H1 (cell line): ENCODE measurements around the gene PTP4A1. TPM values are rescaled to one million over a fixed set of nuclear protein-coding genes. Genes with fewer than 3 reads are reported as not detected.

Experiments used
- CTCF ChIA-PET: fragments of 300-600 bp; sonication (Branson Sonifier 250); formaldehyde crosslinking; loops from one replicate; lab custom pipeline; 2021; ENCODE audit not compliant: partially characterized antibody; lab: Charles Lee
- POLR2A ChIA-PET: fragments of 300-600 bp; sonication (Branson Sonifier 250); formaldehyde crosslinking; loops from one replicate; lab custom pipeline; 2021; ENCODE audit warnings: inconsistent platforms; ENCODE audit not compliant: partially characterized antibody; lab: Charles Lee
- DNase-seq, 2 experiments: peaks; one replicate each; pipeline versions ENCODE4 v3.0.0 to v3.0.0-alpha.2; 2010 to 2022; ENCODE audit warnings: low spot score in 2 of 2, low read depth in 1 of 2, mixed read lengths in 1 of 2
- FAIRE-seq: peaks from 2 replicates; lab custom pipeline; 2011; peaks lifted over from hg19 to GRCh38; lab: Jason Lieb, UNC
- H2AFZ ChIP-seq: 2 replicates; pipeline ENCODE4 v1.8.1; 2012; ENCODE audit warnings: low read length, inconsistent platforms
- H2AK5ac ChIP-seq: 2 replicates; pipeline ENCODE4 v1.6.1; 2013; ENCODE audit warnings: low read depth, low read length
- H2BK120ac ChIP-seq: replicated peaks from 2 replicates; pipeline ENCODE3; 2013; ENCODE audit warnings: low read depth, low read length, inconsistent platforms
- H2BK12ac ChIP-seq: 2 replicates; pipeline ENCODE4 v1.6.1; 2013; ENCODE audit warnings: low read depth, low read length
- H2BK15ac ChIP-seq: 2 replicates; pipeline ENCODE4 v1.6.1; 2013; ENCODE audit warnings: low read length
- H2BK20ac ChIP-seq: 2 replicates; pipeline ENCODE4 v1.6.1; 2013; ENCODE audit warnings: low read length
- H2BK5ac ChIP-seq: 2 replicates; pipeline ENCODE4 v1.6.1; 2013; ENCODE audit warnings: low read depth, low read length
- H3K14ac ChIP-seq: 2 replicates; pipeline ENCODE4 v1.6.1; 2013; ENCODE audit warnings: inconsistent platforms; ENCODE audit not compliant: insufficient read length
- H3K18ac ChIP-seq: 2 replicates; pipeline ENCODE4 v1.6.1; 2013; ENCODE audit warnings: low read length; ENCODE audit errors: extremely low read depth
- H3K23ac ChIP-seq: 2 replicates; pipeline ENCODE4 v1.6.1; 2013; ENCODE audit warnings: inconsistent platforms; ENCODE audit not compliant: insufficient read length
- H3K23me2 ChIP-seq: 2 replicates; pipeline ENCODE4 v1.6.1; 2013; ENCODE audit warnings: low read depth, low read length
- H3K27ac ChIP-seq: 2 replicates; pipeline ENCODE4 v1.6.1; 2011; ENCODE audit warnings: low read depth, low read length, inconsistent platforms
- H3K27me3 ChIP-seq, 4 experiments: replicated peaks in 1 of 4; 1 replicate in 1 of 4; 2 replicates in 3 of 4; pipeline versions ENCODE4 v1.6.1 to v1.8.1; 2011 to 2013; ENCODE audit warnings: low read length in 3 of 4, mild to moderate bottlenecking in 3 of 4, inconsistent platforms in 2 of 4, mixed read lengths in 2 of 4, moderate library complexity in 1 of 4; ENCODE audit not compliant: control insufficient read depth in 3 of 4, insufficient read depth in 3 of 4; ENCODE audit errors: extremely low read depth in 1 of 4
- H3K36me3 ChIP-seq, 4 experiments: 2 replicates each; pipeline versions ENCODE4 v1.6.1 to v1.8.1; 2011 to 2013; ENCODE audit warnings: mild to moderate bottlenecking in 4 of 4, low read length in 3 of 4, moderate library complexity in 2 of 4, control low read depth in 1 of 4, inconsistent platforms in 1 of 4; ENCODE audit not compliant: insufficient read depth in 4 of 4, control insufficient read depth in 2 of 4
- H3K4ac ChIP-seq: replicated peaks from 2 replicates; pipeline ENCODE3; 2013; ENCODE audit warnings: low read length, low read depth, mixed read lengths, inconsistent platforms; ENCODE audit not compliant: insufficient read length
- H3K4me1 ChIP-seq, 4 experiments: replicated peaks in 1 of 4; 1 replicate in 1 of 4; 2 replicates in 3 of 4; pipeline versions ENCODE4 v1.6.1 to v1.8.1; 2011 to 2013; ENCODE audit warnings: low read length in 3 of 4, inconsistent platforms in 2 of 4, mixed read lengths in 1 of 4; ENCODE audit not compliant: insufficient read depth in 4 of 4, control insufficient read depth in 3 of 4
- H3K4me2 ChIP-seq, 2 experiments: 2 replicates each; pipeline versions ENCODE4 v1.6.1 to v1.8.1; 2011 to 2013; ENCODE audit warnings: low read depth in 2 of 2, low read length in 2 of 2, control low read depth in 1 of 2, inconsistent platforms in 1 of 2, mild to moderate bottlenecking in 1 of 2; ENCODE audit not compliant: insufficient read depth in 1 of 2
- H3K4me3 ChIP-seq, 4 experiments: fragments of 200-600, 300-600 bp in 1 of 4; sonication (generic), shearing (Covaris generic), sonication (Bioruptor Twin) in 1 of 4; 2 replicates each; pipeline versions ENCODE4 v1.5.1 to v1.8.1; 2011 to 2016; ENCODE audit warnings: low read length in 4 of 4, low read depth in 3 of 4, control low read depth in 2 of 4, inconsistent platforms in 2 of 4, mild to moderate bottlenecking in 2 of 4, mixed read lengths in 1 of 4, moderate library complexity in 1 of 4; ENCODE audit not compliant: insufficient read depth in 2 of 4; ENCODE audit errors: extremely low read depth in 1 of 4
- H3K56ac ChIP-seq: replicated peaks from 2 replicates; pipeline ENCODE3; 2013; ENCODE audit warnings: low read depth, mild to moderate bottlenecking, mixed read lengths, low read length, inconsistent platforms; ENCODE audit not compliant: insufficient read length
- H3K79me1 ChIP-seq: 2 replicates; pipeline ENCODE4 v1.6.1; 2013; ENCODE audit warnings: low read depth, low read length, control low read depth
- H3K79me2 ChIP-seq, 2 experiments: 2 replicates each; pipeline versions ENCODE4 v1.6.1 to v1.8.1; 2012 to 2013; ENCODE audit warnings: low read length in 2 of 2, mild to moderate bottlenecking in 2 of 2, inconsistent platforms in 1 of 2; ENCODE audit not compliant: insufficient read depth in 2 of 2, control insufficient read depth in 1 of 2
- H3K9ac ChIP-seq, 4 experiments: replicated peaks in 1 of 4; 1 replicate in 1 of 4; 2 replicates in 3 of 4; pipeline versions ENCODE4 v1.6.1 to v1.8.1; 2011 to 2013; ENCODE audit warnings: low read depth in 3 of 4, low read length in 3 of 4, control low read depth in 2 of 4, mild to moderate bottlenecking in 2 of 4, moderate library complexity in 2 of 4, inconsistent platforms in 1 of 4; ENCODE audit errors: extremely low read depth in 1 of 4
- H3K9me3 ChIP-seq, 2 experiments: 2 replicates each; pipeline versions ENCODE4 v1.6.1 to v1.8.1; 2012 to 2013; ENCODE audit warnings: mild to moderate bottlenecking in 2 of 2, moderate library complexity in 2 of 2, control low read depth in 1 of 2, inconsistent platforms in 1 of 2, low read depth in 1 of 2, low read length in 1 of 2, mixed read lengths in 1 of 2; ENCODE audit not compliant: insufficient read depth in 2 of 2
- H4K20me1 ChIP-seq, 2 experiments: replicated peaks in 1 of 2; 2 replicates each; pipeline versions ENCODE3 to v1.8.1; 2011 to 2013; ENCODE audit warnings: inconsistent platforms in 2 of 2, low read length in 2 of 2, mild to moderate bottlenecking in 1 of 2; ENCODE audit not compliant: insufficient read depth in 2 of 2, control insufficient read depth in 1 of 2
- H4K5ac ChIP-seq: 2 replicates; pipeline ENCODE4 v1.6.1; 2013; ENCODE audit warnings: low read length, low read depth, mixed read lengths, inconsistent platforms; ENCODE audit not compliant: insufficient read length
- H4K8ac ChIP-seq: 2 replicates; pipeline ENCODE4 v1.8.0; 2013; ENCODE audit warnings: mild to moderate bottlenecking, moderate library complexity, low read length, inconsistent platforms; ENCODE audit not compliant: insufficient read depth; ENCODE audit errors: extremely low read depth
- H4K91ac ChIP-seq: replicated peaks from 2 replicates; pipeline ENCODE3; 2013; ENCODE audit warnings: low read length, mixed read lengths, inconsistent platforms; ENCODE audit not compliant: insufficient read length
- ATF2 ChIP-seq: IDR thresholded peaks from 2 replicates; pipeline ENCODE4 v1.6.1; 2012; ENCODE audit warnings: low read length, inconsistent platforms
- CEBPB ChIP-seq: IDR thresholded peaks from 2 replicates; pipeline ENCODE4 v1.6.1; 2012; ENCODE audit warnings: low read depth, low read length
- CREB1 ChIP-seq: IDR thresholded peaks from 2 replicates; pipeline ENCODE4 v1.6.1; 2012; ENCODE audit warnings: inconsistent platforms
- EP300 ChIP-seq, 2 experiments: IDR thresholded peaks; 1 replicate in 1 of 2; 2 replicates in 1 of 2; pipeline ENCODE4 v1.6.1; 2011 to 2012; ENCODE audit warnings: low read depth in 2 of 2, low read length in 2 of 2, mild to moderate bottlenecking in 2 of 2, borderline replicate concordance in 1 of 2, inconsistent platforms in 1 of 2, moderate library complexity in 1 of 2
- MAFK ChIP-seq: IDR thresholded peaks from 2 replicates; pipeline ENCODE4 v1.6.1; 2012; ENCODE audit warnings: low read depth, mild to moderate bottlenecking, improper control_type of control experiment, low read length
- NANOG ChIP-seq: IDR thresholded peaks from 2 replicates; pipeline ENCODE4 v1.6.1; 2011; ENCODE audit warnings: low read length, low read depth, mild to moderate bottlenecking, inconsistent platforms; ENCODE audit not compliant: insufficient read depth, poor library complexity, severe bottlenecking
- POU5F1 ChIP-seq: IDR thresholded peaks from 2 replicates; pipeline ENCODE4 v1.6.1; 2011; ENCODE audit warnings: low read depth, mild to moderate bottlenecking, low read length, moderate library complexity
- SAP30 ChIP-seq: fragments of 300-600 bp; sonication (generic); IDR thresholded peaks from 2 replicates; pipeline ENCODE4 v1.7.1; 2012; ENCODE audit warnings: low read length, moderate library complexity, mild to moderate bottlenecking, inconsistent platforms; ENCODE audit not compliant: insufficient read depth, insufficient replicate concordance
- SP1 ChIP-seq: IDR thresholded peaks from 2 replicates; pipeline ENCODE4 v1.6.1; 2011; ENCODE audit warnings: low read depth, low read length
- TAF1 ChIP-seq: IDR thresholded peaks from 2 replicates; pipeline ENCODE4 v1.6.1; 2011; ENCODE audit warnings: mild to moderate bottlenecking, low read depth, low read length
- USF2 ChIP-seq: IDR thresholded peaks from 2 replicates; pipeline ENCODE4 v1.6.1; 2011; ENCODE audit warnings: low read length, improper control_type of control experiment
- polyA plus RNA-seq, 7 experiments: library from polyadenylated mRNA; depleted of rRNA in 3 of 7; stranded (reverse) in 5 of 7; unstranded in 2 of 7; fragments of >200 nt in 5 of 7; fragments of 200-250 nt in 2 of 7; gene quantifications; 1 replicate in 5 of 7; 2 replicates in 1 of 7; 4 replicates in 1 of 7; pipeline versions ENCODE4 v1.2.1 to v1.2.3, GENCODE V29; 2011 to 2013; ENCODE audit warnings: missing spikeins in 2 of 7, mixed read lengths in 2 of 7
- total RNA-seq: library from RNA; stranded (reverse); fragmentation: NEBNext Ultra II Directional; extraction: Animal tissue kit (Norgen Biotek cat#: 25700); gene quantifications from 2 replicates; pipeline ENCODE4 v1.2.1, GENCODE V29; 2021

PTP4A1 gene
- total and polyA plus RNA-seq, 2 of the 8 experiments (the other 6 are each of a cell fraction or from before 2014, with no cell fraction given), result 21.1 to 76.3 TPM

- Histone ChIP-seq H2BK15ac (no peak overlapping the region), H2BK12ac (no peak overlapping the region), H2AFZ (no peak overlapping the region), H3K23ac (no peak overlapping the region), H3K27ac (no peak overlapping the region), H2BK5ac (no peak overlapping the region), H3K23me2 (no peaks in the 10 kb centered on the region), H3K9me3 (no peaks in the 10 kb centered on the region), H3K56ac (no peak overlapping the region), H3K4me2 (no peak overlapping the region), H4K8ac (no peak overlapping the region), H2AK5ac (no peak overlapping the region), H3K27me3 (no peaks in the 10 kb centered on the region), H4K20me1 (no peaks in the 10 kb centered on the region), H3K36me3 (no peaks in the 10 kb centered on the region), H4K5ac (no peak overlapping the region), H3K4ac (no peak overlapping the region), H4K91ac (no peak overlapping the region), H3K9ac (no peak overlapping the region), H2BK20ac (no peak overlapping the region), H2BK120ac (no peak overlapping the region), H3K4me1 (no peaks in the 10 kb centered on the region), H3K79me1 (no peaks in the 10 kb centered on the region), H3K18ac (no peak overlapping the region), H3K79me2 (no peaks in the 10 kb centered on the region), H3K4me3 (no peak overlapping the region), H3K14ac (no peak overlapping the region)
- CTCF ChIA-PET, result interaction anchor here (1.6 kb wide), 1 partner anchor 12 kb away, joined by 4 read pairs; no protein-coding TSS in a partner anchor
- no peak for FAIRE-seq
- POLR2A ChIA-PET, result interaction anchor here (0.5 kb wide), 1 partner anchor 152 kb away, joined by 3 read pairs; no protein-coding TSS in a partner anchor
- no peak for DNase-seq
- TF ChIP-seq TAF1 (no peak), CEBPB (no peak), POU5F1 (no peak), SAP30 (no peak), SP1 (no peak), CREB1 (no peak), MAFK (no peak), USF2 (no peak), ATF2 (no peak), EP300 (IDR thresholded peaks at IDR 0.05; ENCODE audit: borderline replicate concordance in 1 of 2, low read depth in 2 of 2, low read length in 2 of 2) (no peak), NANOG (no peak)
Measured at GRCh38 chr6:63526931-63527330, 45.3 kb upstream of the PTP4A1 start.
